ENCODE data around the gene NELL1. TPM values are rescaled to one million over a fixed set of nuclear protein-coding genes. Genes with fewer than 3 reads are reported as not detected.

Gene NELL1
- total RNA-seq, 6 donors from 2014 or later = 0.26 TPM; not detected in 5

DNA sequence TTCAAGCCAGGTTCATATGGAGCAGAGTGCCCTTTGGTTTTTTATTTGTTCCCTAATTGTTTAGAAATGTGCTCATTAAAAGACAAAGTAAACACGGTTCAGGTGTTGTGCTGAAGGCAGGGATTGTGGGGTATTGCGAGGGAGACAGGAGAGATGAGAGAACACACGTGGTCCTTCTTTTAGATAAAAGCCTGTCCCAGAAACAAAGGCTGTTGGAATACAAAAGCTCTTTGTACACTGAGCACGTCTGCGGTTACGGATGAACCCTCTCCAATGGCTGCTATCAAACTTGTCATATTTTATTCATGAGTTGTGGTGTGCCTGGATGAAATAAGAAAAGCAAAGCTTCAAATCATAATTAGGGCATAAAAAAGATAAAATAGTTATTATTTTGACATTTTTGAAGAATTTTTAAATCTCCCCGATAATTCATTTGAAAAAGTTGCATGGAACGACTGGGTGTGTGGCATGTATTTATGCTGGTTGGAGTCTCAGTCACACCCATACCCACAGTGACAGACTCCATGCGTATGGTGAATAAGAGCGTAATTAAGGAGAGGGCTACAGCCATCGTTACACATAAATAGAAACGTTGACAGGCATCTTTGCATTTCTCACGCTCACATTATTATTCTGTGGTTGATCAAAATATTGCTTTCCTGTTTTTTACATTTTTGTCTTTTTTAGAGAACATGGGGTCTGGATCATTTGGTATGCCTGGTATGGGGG is 92.9 kb downstream of the NELL1 start:
- no peaks in the 10 kb centered on the region for H3K4me1 ChIP-seq
- WGBS, 2 donors = 74 to 78% methylated on average over 13 of the region's 13 CpGs
- no peaks in the 10 kb centered on the region for H3K36me3 ChIP-seq
- ATAC-seq (ENCODE audit: low FRiP score in 2 of 2) = no peak
- no peak overlapping the region for H3K27ac ChIP-seq
- H3K27me3 ChIP-seq = no peaks in the 10 kb centered on the region
- H3K4me3 ChIP-seq = no peak overlapping the region
- no peaks in the 10 kb centered on the region for H3K9me3 ChIP-seq
- TF ChIP-seq, protein P1, sequence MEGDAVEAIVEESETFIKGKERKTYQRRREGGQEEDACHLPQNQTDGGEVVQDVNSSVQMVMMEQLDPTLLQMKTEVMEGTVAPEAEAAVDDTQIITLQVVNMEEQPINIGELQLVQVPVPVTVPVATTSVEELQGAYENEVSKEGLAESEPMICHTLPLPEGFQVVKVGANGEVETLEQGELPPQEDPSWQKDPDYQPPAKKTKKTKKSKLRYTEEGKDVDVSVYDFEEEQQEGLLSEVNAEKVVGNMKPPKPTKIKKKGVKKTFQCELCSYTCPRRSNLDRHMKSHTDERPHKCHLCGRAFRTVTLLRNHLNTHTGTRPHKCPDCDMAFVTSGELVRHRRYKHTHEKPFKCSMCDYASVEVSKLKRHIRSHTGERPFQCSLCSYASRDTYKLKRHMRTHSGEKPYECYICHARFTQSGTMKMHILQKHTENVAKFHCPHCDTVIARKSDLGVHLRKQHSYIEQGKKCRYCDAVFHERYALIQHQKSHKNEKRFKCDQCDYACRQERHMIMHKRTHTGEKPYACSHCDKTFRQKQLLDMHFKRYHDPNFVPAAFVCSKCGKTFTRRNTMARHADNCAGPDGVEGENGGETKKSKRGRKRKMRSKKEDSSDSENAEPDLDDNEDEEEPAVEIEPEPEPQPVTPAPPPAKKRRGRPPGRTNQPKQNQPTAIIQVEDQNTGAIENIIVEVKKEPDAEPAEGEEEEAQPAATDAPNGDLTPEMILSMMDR (IDR thresholded peaks at IDR 0.05) = no peak
- no peak for TF ChIP-seq EP300 (IDR thresholded peaks at IDR 0.05)
- TF ChIP-seq POLR2A (IDR thresholded peaks at IDR 0.05) = no peak
- TF ChIP-seq POLR2AphosphoS5 (IDR thresholded peaks at IDR 0.05) = no peak
- no peak for DNase-seq

DNA sequence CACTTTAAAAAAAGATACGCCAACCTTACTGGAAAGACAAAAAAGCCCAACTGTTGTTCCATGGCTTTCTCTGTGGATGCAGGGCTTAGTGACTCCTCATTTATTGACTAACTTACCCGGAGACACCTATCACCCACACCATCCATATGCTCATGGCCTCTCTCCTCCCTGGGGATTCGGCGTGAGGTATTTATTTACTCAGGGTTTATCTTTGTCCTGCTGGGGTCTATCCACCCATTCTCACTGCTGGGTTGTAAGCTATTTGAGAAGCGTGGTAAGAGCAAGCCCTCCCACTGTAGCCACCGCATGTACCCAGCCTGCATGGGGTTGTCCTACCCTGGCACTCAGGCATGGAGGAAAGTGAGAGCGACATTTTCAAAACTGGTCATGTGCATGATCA is 93.6 kb downstream of the NELL1 start:
- H3K4me1 ChIP-seq = no peaks in the 10 kb centered on the region
- no peak overlapping the region for H3K27ac ChIP-seq
- no peak for TF ChIP-seq EP300 (IDR thresholded peaks at IDR 0.05)
- TF ChIP-seq, protein P1 (IDR thresholded peaks at IDR 0.05) = no peak
- no peak for TF ChIP-seq POLR2A (IDR thresholded peaks at IDR 0.05)
- no peak for TF ChIP-seq POLR2AphosphoS5 (IDR thresholded peaks at IDR 0.05)
- no peaks in the 10 kb centered on the region for H3K36me3 ChIP-seq
- 52 to 59% methylated on average over 7 of the region's 7 CpGs for WGBS, 2 donors
- ATAC-seq (ENCODE audit: low FRiP score in 2 of 2) (no peak), DNase-seq (no peak)
- no peaks in the 10 kb centered on the region for H3K9me3 ChIP-seq
- H3K4me3 ChIP-seq = no peak overlapping the region
- no peaks in the 10 kb centered on the region for H3K27me3 ChIP-seq

GRCh38 chr11:20770414-20770946 is 101.1 kb downstream of the NELL1 start:
- Histone ChIP-seq H3K27ac (no peak overlapping the region), H3K9me3 (no peaks in the 10 kb centered on the region), H3K4me3 (no peak overlapping the region), H3K36me3 (no peaks in the 10 kb centered on the region), H3K27me3 (no peaks in the 10 kb centered on the region), H3K4me1 (no peaks in the 10 kb centered on the region)
- DNase-seq (no peak), ATAC-seq (ENCODE audit: low FRiP score in 2 of 2) (no peak)
- 73 to 82% methylated on average over 1 of the region's 1 CpG for WGBS, 2 donors
- TF ChIP-seq, protein P1 (IDR thresholded peaks at IDR 0.05) = no peak
- TF ChIP-seq POLR2AphosphoS5 (IDR thresholded peaks at IDR 0.05) (no peak), EP300 (IDR thresholded peaks at IDR 0.05) (no peak), POLR2A (IDR thresholded peaks at IDR 0.05) (no peak)

- H3K27me3 ChIP-seq = no peaks in the 10 kb centered on the region
- no peak overlapping the region for H3K4me3 ChIP-seq
- ATAC-seq (ENCODE audit: low FRiP score in 2 of 2) (no peak), DNase-seq (no peak)
- H3K9me3 ChIP-seq = no peaks in the 10 kb centered on the region
- H3K36me3 ChIP-seq = no peaks in the 10 kb centered on the region
- TF ChIP-seq, protein P1 (IDR thresholded peaks at IDR 0.05) = no peak
- TF ChIP-seq POLR2A (IDR thresholded peaks at IDR 0.05) (no peak), EP300 (IDR thresholded peaks at IDR 0.05) (no peak), POLR2AphosphoS5 (IDR thresholded peaks at IDR 0.05) (no peak)
- no peaks in the 10 kb centered on the region for H3K4me1 ChIP-seq
- H3K27ac ChIP-seq = no peak overlapping the region
Observed at GRCh38 chr11:20771026-20771425, 101.6 kb downstream of the NELL1 start.

DNA sequence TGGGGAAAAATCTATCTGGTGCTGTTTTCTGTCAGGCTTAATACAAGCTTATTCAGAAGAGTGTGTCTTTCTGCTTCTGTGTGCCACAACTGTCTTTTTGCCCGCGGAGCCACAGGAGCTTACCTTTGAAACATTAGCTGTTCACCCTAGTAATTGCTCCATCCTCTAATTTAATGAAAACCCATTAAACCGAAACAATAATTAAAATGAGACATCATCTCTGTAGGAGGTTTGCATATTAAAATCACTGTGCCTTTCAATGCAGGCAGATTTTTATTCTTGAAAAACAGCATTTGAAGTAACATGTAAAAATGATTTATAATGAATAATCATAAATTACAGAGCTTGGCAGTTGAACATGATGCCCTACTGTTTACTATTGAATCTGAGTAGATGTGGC is 102.3 kb downstream of the NELL1 start:
- H3K4me1 ChIP-seq = no peaks in the 10 kb centered on the region
- H3K4me3 ChIP-seq = no peak overlapping the region
- no peaks in the 10 kb centered on the region for H3K27me3 ChIP-seq
- H3K27ac ChIP-seq = no peak overlapping the region
- TF ChIP-seq, protein P1 (IDR thresholded peaks at IDR 0.05) = no peak
- TF ChIP-seq POLR2AphosphoS5 (IDR thresholded peaks at IDR 0.05) = no peak
- H3K36me3 ChIP-seq = no peaks in the 10 kb centered on the region
- 87 to 93% methylated on average over 3 of the region's 3 CpGs for WGBS, 2 donors
- DNase-seq = no peak
- no peak for ATAC-seq (ENCODE audit: low FRiP score in 2 of 2)
- no peaks in the 10 kb centered on the region for H3K9me3 ChIP-seq

All from upper lobe of left lung (tissue), 6 donors.